ENCODE data around the gene IQSEC1.

DNA sequence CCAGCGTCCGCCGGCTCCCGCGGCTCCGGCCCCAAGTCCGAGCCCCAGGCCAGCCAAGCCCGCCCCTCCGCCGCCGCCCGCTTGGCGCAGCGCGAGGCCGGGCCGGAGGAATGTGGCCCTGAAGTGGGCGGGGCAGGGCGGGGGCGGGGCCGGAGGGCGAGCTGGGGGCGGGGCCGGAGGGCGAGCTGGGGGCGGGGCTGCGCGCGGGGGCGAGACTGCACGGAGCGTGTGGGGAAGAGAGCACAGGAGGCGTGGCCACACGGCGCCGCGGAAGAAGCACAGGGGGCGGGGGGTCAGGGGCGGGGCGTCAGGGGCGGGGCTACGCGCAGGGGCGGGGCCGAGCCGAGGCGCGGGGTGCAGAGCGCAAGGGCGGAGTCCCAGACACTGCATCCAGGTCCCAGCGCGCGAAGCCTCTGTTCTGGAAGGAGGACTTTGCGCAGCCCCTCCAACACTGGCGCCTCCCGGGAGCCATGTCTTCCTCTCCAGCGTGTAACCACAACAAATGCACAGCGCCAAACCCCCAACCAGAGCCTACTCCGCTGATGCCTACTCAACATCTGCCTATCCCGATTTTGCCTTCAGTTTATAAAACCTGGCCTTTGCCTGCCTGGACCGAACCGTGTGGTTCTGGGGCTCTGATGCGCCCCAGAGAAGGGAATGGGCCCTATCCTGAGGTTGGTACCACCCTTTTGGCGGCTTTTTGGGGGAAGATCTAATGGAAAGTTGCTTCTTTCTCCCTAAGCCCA lies 105.5 kb downstream of the IQSEC1 start:
- TF ChIP-seq CTCF (IDR thresholded peaks at IDR 0.05) (no peak), POLR2A (IDR thresholded peaks at IDR 0.05) (peak; percentile 17)

Measured in prostate gland (tissue), 2 donors.